ENCODE results near the gene RECK.

RECK gene

GRCh38 chr9:36165826-36166167 is 129.1 kb downstream of the RECK start:
- Histone ChIP-seq H3K27me3 (ENCODE audit: control insufficient read depth, insufficient read depth, low read length) (no peaks in the 10 kb centered on the region), H3K4me2 (ENCODE audit: low read length) (no peak overlapping the region), H3K9ac (no peak overlapping the region), H3K4me1 (no peaks in the 10 kb centered on the region), H2AFZ (no peak overlapping the region), H3K27ac (no peak overlapping the region), H3K9me3 (ENCODE audit: control insufficient read depth, low read length) (no peaks in the 10 kb centered on the region), H3K4me3 (ENCODE audit: low read depth, low read length) (no peak overlapping the region), H3K36me3 (ENCODE audit: control insufficient read depth, insufficient read depth, low read length) (no peaks in the 10 kb centered on the region), H3K79me2 (no peaks in the 10 kb centered on the region)
- TF ChIP-seq CTCF (IDR thresholded peaks at IDR 0.05) = no peak

GRCh38 chr9:36166168-36166927 is 129.6 kb downstream of the RECK start:
- no peak overlapping the region for H3K27ac ChIP-seq

GRCh38 chr9:36169166-36169565 is 132.5 kb downstream of the RECK start, which contains the start of gene CCIN:
Gene CCIN (plus strand): TSS chr9:36169388. CDS start chr9:36169503, 115 bp downstream.
- H3K36me3 ChIP-seq (ENCODE audit: control insufficient read depth, insufficient read depth, low read length) = no peaks in the 10 kb centered on the region
- H3K4me3 ChIP-seq (ENCODE audit: low read depth, low read length) = no peak within 1 kb of the TSS
- no peaks in the 10 kb centered on the region for H3K79me2 ChIP-seq
- no peak for TF ChIP-seq CTCF (IDR thresholded peaks at IDR 0.05)
- H3K9me3 ChIP-seq (ENCODE audit: control insufficient read depth, low read length) = no peaks in the 10 kb centered on the region
- H3K4me2 ChIP-seq (ENCODE audit: low read length) = no peak within 1 kb of the TSS
- H2AFZ ChIP-seq = no peak within 1 kb of the TSS
- no peak within 1 kb of the TSS for H3K27ac ChIP-seq
- no peaks in the 10 kb centered on the region for H3K27me3 ChIP-seq (ENCODE audit: control insufficient read depth, insufficient read depth, low read length)
- no peaks in the 10 kb centered on the region for H3K4me1 ChIP-seq
- no peak within 1 kb of the TSS for H3K9ac ChIP-seq

More at GRCh38 chr9:36166168-36166927, 129.6 kb downstream of the RECK start:
- H3K4me3 ChIP-seq (ENCODE audit: low read depth, low read length) = no peak overlapping the region
- H3K27me3 ChIP-seq (ENCODE audit: control insufficient read depth, insufficient read depth, low read length) = no peaks in the 10 kb centered on the region
- H3K9me3 ChIP-seq (ENCODE audit: control insufficient read depth, low read length) = no peaks in the 10 kb centered on the region
- peak overlapping the region; percentile 74 for H2AFZ ChIP-seq
- no peak overlapping the region for H3K9ac ChIP-seq
- no peaks in the 10 kb centered on the region for H3K79me2 ChIP-seq
- no peaks in the 10 kb centered on the region for H3K36me3 ChIP-seq (ENCODE audit: control insufficient read depth, insufficient read depth, low read length)
- no peaks in the 10 kb centered on the region for H3K4me1 ChIP-seq
- peak; percentile 78 for TF ChIP-seq CTCF (IDR thresholded peaks at IDR 0.05)
- H3K4me2 ChIP-seq (ENCODE audit: low read length) = peak overlapping the region; percentile 55

- Histone ChIP-seq H3K36me3 (ENCODE audit: control insufficient read depth, insufficient read depth, low read length) (no peaks in the 10 kb centered on the region), H3K4me2 (ENCODE audit: low read length) (no peak overlapping the region), H3K4me1 (no peaks in the 10 kb centered on the region), H3K79me2 (no peaks in the 10 kb centered on the region), H3K4me3 (ENCODE audit: low read depth, low read length) (no peak overlapping the region), H3K27ac (no peak overlapping the region), H3K9ac (no peak overlapping the region), H3K9me3 (ENCODE audit: control insufficient read depth, low read length) (no peaks in the 10 kb centered on the region), H3K27me3 (ENCODE audit: control insufficient read depth, insufficient read depth, low read length) (no peaks in the 10 kb centered on the region), H2AFZ (no peak overlapping the region)
- TF ChIP-seq CTCF (IDR thresholded peaks at IDR 0.05) = no peak
Observed at GRCh38 chr9:36169708-36170107, 133.0 kb downstream of the RECK start.

GRCh38 chr9:36170531-36170930 is 133.8 kb downstream of the RECK start:
- H3K4me3 ChIP-seq (ENCODE audit: low read depth, low read length) = no peak overlapping the region
- no peaks in the 10 kb centered on the region for H3K9me3 ChIP-seq (ENCODE audit: control insufficient read depth, low read length)
- H3K27me3 ChIP-seq (ENCODE audit: control insufficient read depth, insufficient read depth, low read length) = no peaks in the 10 kb centered on the region
- H2AFZ ChIP-seq = no peak overlapping the region
- H3K4me1 ChIP-seq = no peaks in the 10 kb centered on the region
- no peak overlapping the region for H3K27ac ChIP-seq
- no peak overlapping the region for H3K9ac ChIP-seq
- H3K36me3 ChIP-seq (ENCODE audit: control insufficient read depth, insufficient read depth, low read length) = no peaks in the 10 kb centered on the region
- H3K4me2 ChIP-seq (ENCODE audit: low read length) = no peak overlapping the region
- no peak for TF ChIP-seq CTCF (IDR thresholded peaks at IDR 0.05)
- H3K79me2 ChIP-seq = no peaks in the 10 kb centered on the region
